Stromal cell of bone marrow (primary cell): ENCODE measurements around the gene CBLC.
A peak's percentile ranks its signal among the peaks of the same experiment; 100 is the strongest.
"Not testable (repeated sequence)": the region's sequence is repeated elsewhere in the genome, so short reads cannot be mapped to it uniquely, and the experiment has no call there.

Experiments used
- DNase-seq: peaks from one replicate; pipeline ENCODE4 v3.0.0-alpha.2; 2012; ENCODE audit warnings: low read depth

Gene CBLC

GRCh38 chr19:44819246-44819832, 41.6 kb downstream of the CBLC start:
- no peak for DNase-seq

GRCh38 chr19:44820648-44821609, 43.2 kb downstream of the CBLC start:
- no peak for DNase-seq

GRCh38 chr19:44822177-44822576, 44.5 kb downstream of the CBLC start:
- no peak for DNase-seq

- DNase-seq: no peak
Observed at GRCh38 chr19:44822670-44823372, 45.1 kb downstream of the CBLC start.

GRCh38 chr19:44823373-44823698, 45.6 kb downstream of the CBLC start:
- DNase-seq: no peak

GRCh38 chr19:44824761-44825160, 47.1 kb downstream of the CBLC start:
- no peak for DNase-seq

GRCh38 chr19:44832875-44833274, 55.2 kb downstream of the CBLC start:
- DNase-seq: not testable (repeated sequence)

GRCh38 chr19:44834399-44834798, 56.7 kb downstream of the CBLC start:
- DNase-seq: not testable (repeated sequence)

- no peak for DNase-seq
Observed at GRCh38 chr19:44839276-44839675, 61.6 kb downstream of the CBLC start.

- no peak for DNase-seq
Observed at GRCh38 chr19:44840811-44841210, 63.1 kb downstream of the CBLC start.

- DNase-seq: no peak
Observed at GRCh38 chr19:44841231-44841630, 63.5 kb downstream of the CBLC start.

- DNase-seq: no peak
Observed at GRCh38 chr19:44845286-44845611, 67.6 kb downstream of the CBLC start.

- DNase-seq: peak; percentile 94
Observed at GRCh38 chr19:44845612-44846454, 68.1 kb downstream of the CBLC start, which contains the start of gene NECTIN2. TSS of gene NECTIN2 (plus strand) at chr19:44846297. CDS start at chr19:44846526, 229 bp downstream.

GRCh38 chr19:44846455-44847143, 68.9 kb downstream of the CBLC start:
- DNase-seq: no peak

- peak; percentile 43 for DNase-seq
Observed at GRCh38 chr19:44847144-44848035, 69.7 kb downstream of the CBLC start.

- DNase-seq: no peak
Observed at GRCh38 chr19:44848036-44848811, 70.5 kb downstream of the CBLC start.

- no peak for DNase-seq
Observed at GRCh38 chr19:44848812-44849447, 71.2 kb downstream of the CBLC start.
